HL-60/S4 (cell line): ENCODE data around the gene UTS2B.

Experiments used
- in situ Hi-C: fragments of 300-500 bp; cut with MboI; formaldehyde crosslinking; loops from 2 replicates; pipeline ENCODE4 v1.14.3; 2022; ENCODE audit warnings: low sequenced_read_pairs

UTS2B gene

GRCh38 chr3:191353022-191353777 lies 22.9 kb upstream of the UTS2B start:
- in situ Hi-C loops = no loop called here

- in situ Hi-C loops = no loop called here
Measured at GRCh38 chr3:191352014-191352413, 21.7 kb upstream of the UTS2B start.

GRCh38 chr3:191350396-191351090 lies 20.2 kb upstream of the UTS2B start:
- in situ Hi-C loops = no loop called here

- in situ Hi-C loops = no loop called here
Measured at GRCh38 chr3:191348098-191348497, 17.8 kb upstream of the UTS2B start.

- in situ Hi-C loops = no loop called here
Measured at GRCh38 chr3:191347228-191347627, 16.9 kb upstream of the UTS2B start.

- in situ Hi-C loops = no loop called here
Measured at GRCh38 chr3:191345334-191345733, 15.0 kb upstream of the UTS2B start.

GRCh38 chr3:191343913-191344312 lies 13.6 kb upstream of the UTS2B start:
- in situ Hi-C loops = no loop called here

- in situ Hi-C loops = no loop called here
Measured at GRCh38 chr3:191343115-191343514, 12.8 kb upstream of the UTS2B start.

GRCh38 chr3:191342411-191342810 lies 12.1 kb upstream of the UTS2B start:
- in situ Hi-C loops = no loop called here

GRCh38 chr3:191342006-191342405 lies 11.7 kb upstream of the UTS2B start:
- in situ Hi-C loops = no loop called here

GRCh38 chr3:191340966-191341365 lies 10.6 kb upstream of the UTS2B start:
- in situ Hi-C loops = no loop called here

GRCh38 chr3:191340351-191340750 lies 10.0 kb upstream of the UTS2B start:
- in situ Hi-C loops = no loop called here

GRCh38 chr3:191339316-191339917 lies 9.1 kb upstream of the UTS2B start:
- in situ Hi-C loops = no loop called here

GRCh38 chr3:191338177-191338488 lies 7.8 kb upstream of the UTS2B start:
- in situ Hi-C loops = no loop called here

- in situ Hi-C loops = no loop called here
Measured at GRCh38 chr3:191336833-191337232, 6.5 kb upstream of the UTS2B start.

- in situ Hi-C loops = no loop called here
Measured at GRCh38 chr3:191334346-191334893, 4.1 kb upstream of the UTS2B start.

- in situ Hi-C loops = no loop called here
Measured at GRCh38 chr3:191333298-191333880, 3.1 kb upstream of the UTS2B start.

- in situ Hi-C loops = no loop called here
Measured at GRCh38 chr3:191331388-191331787, 1.1 kb upstream of the UTS2B start.

GRCh38 chr3:191330530-191331048 lies 263 bp upstream of the UTS2B start:
- in situ Hi-C loops = no loop called here

GRCh38 chr3:191328962-191329653 lies 1.2 kb downstream of the UTS2B start, which contains the start of gene CCDC50:
Gene CCDC50 (plus strand): TSS chr3:191329394. CDS start chr3:191329675, 281 bp downstream.
- in situ Hi-C loops = no loop called here
